ENCODE measurements around the gene EIF2D.
A peak's percentile ranks its signal among the peaks of the same experiment; 100 is the strongest.
"Not testable (repeated sequence)": the region's sequence is repeated elsewhere in the genome, so short reads cannot be mapped to it uniquely, and the experiment has no call there.

EIF2D gene

DNA sequence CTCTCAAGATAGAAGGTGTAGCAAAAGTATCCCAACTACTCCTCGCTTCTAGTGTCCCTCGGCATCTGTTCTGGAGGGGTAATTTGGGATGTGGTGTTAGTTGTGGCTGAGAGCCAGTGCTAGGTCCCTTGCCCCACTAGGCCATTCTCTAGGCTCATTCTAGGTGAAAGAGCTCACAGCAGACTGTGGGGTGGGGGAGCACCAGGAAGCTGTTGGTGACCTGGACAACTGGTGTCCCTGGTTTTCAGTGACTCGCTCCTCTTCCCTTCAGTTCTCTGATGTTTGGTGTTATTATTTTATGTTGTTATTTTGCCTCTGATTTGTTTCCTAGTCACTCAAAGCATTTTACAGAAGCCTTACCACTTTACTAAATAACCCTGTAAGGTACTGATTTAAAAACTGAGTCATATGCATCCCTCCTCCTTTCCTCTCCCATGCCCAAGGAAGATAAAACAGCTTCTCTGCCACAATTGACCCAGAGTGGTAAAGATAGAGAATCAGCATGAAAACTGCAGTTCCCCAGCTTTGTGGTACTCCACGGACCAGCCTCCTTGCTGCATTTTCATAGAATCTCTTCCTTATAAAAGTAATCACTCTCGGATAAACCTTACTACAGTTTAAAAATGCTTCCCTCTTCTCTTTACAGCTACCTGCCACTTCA, 37.1 kb upstream of the EIF2D start:
- Mint-ChIP-seq H3K4me3 (no peak overlapping the region), H3K36me3 (ENCODE audit: low read depth) (peaks cover 9% of the 10 kb centered on the region), H3K27me3 (ENCODE audit: low read depth) (no peaks in the 10 kb centered on the region), H3K4me1 (ENCODE audit: low read depth) (no peaks in the 10 kb centered on the region), H3K27ac (no peak overlapping the region), H3K9me3 (no peaks in the 10 kb centered on the region)
- DNase-seq (ENCODE audit: low spot score): no peak

- Mint-ChIP-seq H3K4me1 (ENCODE audit: low read depth) (no peaks in the 10 kb centered on the region), H3K9me3 (no peaks in the 10 kb centered on the region), H3K27ac (no peak overlapping the region), H3K36me3 (ENCODE audit: low read depth) (peaks cover 7% of the 10 kb centered on the region), H3K27me3 (ENCODE audit: low read depth) (no peaks in the 10 kb centered on the region), H3K4me3 (no peak overlapping the region)
- DNase-seq (ENCODE audit: low spot score): no peak
These were observed 35.0 kb upstream of the EIF2D start for GRCh38 chr1:206647224-206647623.

GRCh38 chr1:206646504-206646903, 34.2 kb upstream of the EIF2D start:
- H3K27me3 Mint-ChIP-seq (ENCODE audit: low read depth): no peaks in the 10 kb centered on the region
- H3K36me3 Mint-ChIP-seq (ENCODE audit: low read depth): peaks cover 5% of the 10 kb centered on the region
- no peak overlapping the region for H3K4me3 Mint-ChIP-seq
- no peak for DNase-seq (ENCODE audit: low spot score)
- H3K27ac Mint-ChIP-seq: no peak overlapping the region
- H3K9me3 Mint-ChIP-seq: no peaks in the 10 kb centered on the region
- H3K4me1 Mint-ChIP-seq (ENCODE audit: low read depth): no peaks in the 10 kb centered on the region

- no peaks in the 10 kb centered on the region for H3K27me3 Mint-ChIP-seq (ENCODE audit: low read depth)
- DNase-seq (ENCODE audit: low spot score): no peak
- H3K9me3 Mint-ChIP-seq: no peaks in the 10 kb centered on the region
- H3K27ac Mint-ChIP-seq: no peak overlapping the region
- H3K4me3 Mint-ChIP-seq: no peak overlapping the region
- H3K4me1 Mint-ChIP-seq (ENCODE audit: low read depth): no peaks in the 10 kb centered on the region
- peaks cover 6% of the 10 kb centered on the region for H3K36me3 Mint-ChIP-seq (ENCODE audit: low read depth)
These were observed 30.9 kb upstream of the EIF2D start for GRCh38 chr1:206643118-206643698.

DNA sequence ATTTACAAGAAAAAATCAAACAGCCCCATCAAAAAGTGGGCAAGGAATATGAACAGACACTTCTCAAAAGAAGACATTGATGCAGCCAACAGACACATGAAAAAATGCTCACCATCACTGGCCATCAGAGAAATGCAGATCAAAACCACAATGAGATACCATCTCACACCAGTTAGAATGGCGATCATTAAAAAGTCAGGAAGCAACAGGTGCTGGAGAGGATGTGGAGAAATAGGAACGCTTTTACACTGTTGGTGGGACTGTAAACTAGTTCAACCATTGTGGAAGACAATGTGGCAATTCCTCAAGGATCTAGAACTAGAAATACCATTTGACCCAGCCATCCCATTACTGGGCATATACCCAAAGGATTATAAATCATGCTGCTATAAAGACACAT, 29.8 kb upstream of the EIF2D start:
- H3K4me1 Mint-ChIP-seq (ENCODE audit: low read depth); H3K4me3 Mint-ChIP-seq; H3K27me3 Mint-ChIP-seq (ENCODE audit: low read depth); DNase-seq (ENCODE audit: low spot score); H3K9me3 Mint-ChIP-seq; H3K36me3 Mint-ChIP-seq (ENCODE audit: low read depth); H3K27ac Mint-ChIP-seq: not testable (repeated sequence)

DNA sequence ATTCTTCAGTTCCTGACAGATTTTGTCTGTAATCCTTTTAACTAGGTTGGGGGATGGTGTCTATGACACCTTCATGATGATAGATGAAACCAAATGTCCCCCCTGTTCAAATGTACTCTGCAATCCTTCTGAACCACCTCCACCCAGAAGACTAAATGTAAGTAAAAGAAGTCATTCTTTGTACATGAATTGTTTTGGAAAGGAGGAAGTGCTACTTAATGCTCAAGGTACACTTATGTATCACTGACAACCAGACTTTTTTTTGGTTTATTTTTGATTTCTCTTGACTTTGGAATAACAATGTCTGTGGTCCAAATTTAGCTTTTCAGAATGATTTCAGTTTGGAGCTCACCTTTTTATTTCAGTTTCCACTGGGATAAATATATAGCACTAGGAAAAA, 25.3 kb upstream of the EIF2D start:
- Mint-ChIP-seq H3K27me3 (ENCODE audit: low read depth) (peaks cover 5% of the 10 kb centered on the region), H3K9me3 (no peaks in the 10 kb centered on the region), H3K4me1 (ENCODE audit: low read depth) (peaks cover 27% of the 10 kb centered on the region), H3K27ac (no peak overlapping the region), H3K36me3 (ENCODE audit: low read depth) (peaks cover 3% of the 10 kb centered on the region), H3K4me3 (no peak overlapping the region)
- DNase-seq (ENCODE audit: low spot score): no peak

DNA sequence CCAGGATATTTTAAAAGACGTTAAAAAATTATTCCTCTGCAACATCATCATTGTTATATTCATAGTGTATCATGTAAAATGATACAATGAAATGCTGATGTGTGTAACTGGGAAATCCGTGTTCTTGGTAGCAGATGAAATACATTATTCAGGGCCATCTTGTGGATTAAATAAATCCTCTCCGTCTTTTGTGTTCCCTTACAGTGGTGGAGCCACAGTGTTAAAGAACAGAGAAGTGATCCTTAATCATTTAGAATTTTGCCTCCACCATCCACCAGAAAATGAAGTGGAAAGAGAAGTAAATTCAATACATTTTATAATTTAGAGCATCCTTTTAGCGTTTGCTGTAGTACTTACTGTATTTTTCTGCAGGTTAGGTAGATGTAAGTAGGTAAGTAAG, 24.4 kb upstream of the EIF2D start:
- H3K4me3 Mint-ChIP-seq: peak overlapping the region; percentile 84
- no peak overlapping the region for H3K27ac Mint-ChIP-seq
- peaks cover 9% of the 10 kb centered on the region for H3K27me3 Mint-ChIP-seq (ENCODE audit: low read depth)
- no peaks in the 10 kb centered on the region for H3K9me3 Mint-ChIP-seq
- peaks cover 3% of the 10 kb centered on the region for H3K36me3 Mint-ChIP-seq (ENCODE audit: low read depth)
- no peak for DNase-seq (ENCODE audit: low spot score)
- H3K4me1 Mint-ChIP-seq (ENCODE audit: low read depth): peaks cover 27% of the 10 kb centered on the region

GRCh38 chr1:206635978-206636345, 23.7 kb upstream of the EIF2D start:
- peaks cover 9% of the 10 kb centered on the region for H3K27me3 Mint-ChIP-seq (ENCODE audit: low read depth)
- H3K4me1 Mint-ChIP-seq (ENCODE audit: low read depth): peaks cover 27% of the 10 kb centered on the region
- DNase-seq (ENCODE audit: low spot score): peak; percentile 10
- H3K9me3 Mint-ChIP-seq: no peaks in the 10 kb centered on the region
- H3K4me3 Mint-ChIP-seq: peak overlapping the region; percentile 84
- peaks cover 3% of the 10 kb centered on the region for H3K36me3 Mint-ChIP-seq (ENCODE audit: low read depth)
- H3K27ac Mint-ChIP-seq: no peak overlapping the region

DNA sequence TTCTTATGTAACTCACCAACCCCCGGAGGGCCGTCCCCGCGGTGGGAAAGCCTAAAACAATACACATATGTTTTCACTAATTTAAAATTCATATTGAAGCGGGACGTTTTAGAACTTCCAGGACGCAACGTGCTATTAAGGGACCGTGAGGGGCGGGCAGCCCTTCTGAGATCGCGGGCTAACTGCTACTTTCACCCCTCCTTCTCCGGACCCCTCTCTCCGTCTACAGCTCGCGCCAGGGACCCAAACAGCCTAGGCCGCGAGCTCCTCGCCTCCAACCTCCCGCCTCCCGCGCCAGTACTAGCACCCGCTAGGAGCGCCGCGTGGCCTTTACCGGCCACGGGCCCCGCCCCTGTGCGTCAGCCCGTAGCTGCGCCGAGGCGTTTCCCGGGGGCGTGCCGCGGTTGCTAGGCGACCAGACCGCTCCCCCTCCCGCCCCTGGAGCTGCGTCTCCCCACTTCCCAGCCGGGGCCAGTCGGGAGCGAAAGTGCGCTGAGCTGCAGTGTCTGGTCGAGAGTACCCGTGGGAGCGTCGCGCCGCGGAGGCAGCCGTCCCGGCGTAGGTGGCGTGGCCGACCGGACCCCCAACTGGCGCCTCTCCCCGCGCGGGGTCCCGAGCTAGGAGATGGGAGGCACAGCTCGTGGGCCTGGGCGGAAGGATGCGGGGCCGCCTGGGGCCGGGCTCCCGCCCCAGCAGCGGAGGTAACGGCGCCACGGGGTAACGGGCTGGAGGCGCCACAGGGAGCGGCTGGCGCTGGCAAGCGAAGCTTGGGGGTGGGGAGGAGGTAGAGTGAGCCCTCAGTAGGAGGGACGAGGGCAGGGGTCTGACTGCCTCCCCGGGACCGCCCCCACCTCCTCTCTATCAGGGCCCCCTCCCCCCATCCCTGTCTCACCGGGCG, 23.1 kb upstream of the EIF2D start, which contains the start of gene DYRK3:
Gene DYRK3, plus strand, starts transcription at position 457 of the 898 bp plus-strand sequence. Its CDS starts 168 bp downstream, at position 625.
- Mint-ChIP-seq H3K36me3 (ENCODE audit: low read depth) (peaks cover 3% of the 10 kb centered on the region), H3K4me3 (peak within 1 kb of the TSS; percentile 84), H3K4me1 (ENCODE audit: low read depth) (peaks cover 27% of the 10 kb centered on the region), H3K27me3 (ENCODE audit: low read depth) (peaks cover 12% of the 10 kb centered on the region), H3K27ac (peak within 1 kb of the TSS; percentile 87), H3K9me3 (no peaks in the 10 kb centered on the region)
- peak; percentile 95 for DNase-seq (ENCODE audit: low spot score)

DNA sequence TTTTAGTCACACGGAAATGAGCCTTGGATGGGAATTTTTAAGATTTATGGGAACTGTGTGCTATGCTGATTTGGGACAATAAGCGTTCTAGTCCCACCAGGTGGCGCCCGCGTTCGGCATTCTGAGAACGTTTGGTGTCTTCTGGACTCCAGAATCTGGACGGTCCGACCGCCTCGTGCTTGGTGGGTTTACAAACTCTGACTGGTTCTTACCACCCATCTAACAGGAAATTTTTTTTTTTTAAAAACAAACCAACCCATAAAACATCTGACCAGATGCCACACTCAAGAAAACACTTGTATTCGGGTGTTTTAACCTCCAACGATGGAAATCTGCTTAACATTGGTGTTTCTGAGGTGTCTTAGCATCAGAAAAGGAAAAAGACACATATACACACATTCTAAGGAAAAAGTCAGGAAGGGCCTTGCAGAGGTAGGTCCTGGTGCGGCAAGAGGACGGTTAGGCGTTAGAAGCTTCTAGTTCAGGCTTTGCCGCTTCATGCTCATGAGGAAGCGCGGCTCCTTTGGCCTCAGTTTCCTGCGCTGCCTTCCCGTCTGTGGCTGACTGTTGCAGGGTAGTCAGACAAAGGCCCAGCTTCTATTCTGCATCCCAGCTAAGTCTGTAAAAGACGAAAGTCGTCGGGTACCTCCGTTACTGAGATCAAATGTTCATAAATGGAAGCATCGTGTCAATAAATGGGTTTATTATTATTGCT, 22.3 kb upstream of the EIF2D start:
- Mint-ChIP-seq H3K9me3 (no peaks in the 10 kb centered on the region), H3K27ac (peak overlapping the region; percentile 87), H3K36me3 (ENCODE audit: low read depth) (peaks cover 1% of the 10 kb centered on the region), H3K4me1 (ENCODE audit: low read depth) (peaks cover 27% of the 10 kb centered on the region), H3K4me3 (peak overlapping the region; percentile 84), H3K27me3 (ENCODE audit: low read depth) (peaks cover 12% of the 10 kb centered on the region)
- peak; percentile 74 for DNase-seq (ENCODE audit: low spot score)

DNA sequence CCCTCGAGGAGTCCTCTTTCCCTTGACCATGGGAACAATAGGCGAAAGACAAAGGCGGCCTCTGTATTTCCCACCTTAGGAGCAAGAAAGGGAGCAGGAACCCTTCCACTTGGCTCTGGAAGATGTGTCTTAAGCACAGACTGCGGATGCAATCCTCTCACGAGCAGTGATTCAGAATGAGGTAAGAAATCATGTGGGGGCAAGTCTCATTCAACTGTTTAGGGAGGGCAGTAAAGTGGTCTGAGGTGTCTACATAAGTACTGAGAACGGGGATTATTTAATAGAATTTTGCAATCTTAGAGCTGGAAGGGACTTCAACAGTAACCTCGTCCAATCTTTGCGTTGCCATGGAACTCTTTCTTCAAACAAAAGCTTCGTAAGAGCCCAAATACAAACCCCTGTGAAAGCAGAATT, 21.4 kb upstream of the EIF2D start:
- no peaks in the 10 kb centered on the region for H3K9me3 Mint-ChIP-seq
- peaks cover 27% of the 10 kb centered on the region for H3K4me1 Mint-ChIP-seq (ENCODE audit: low read depth)
- no peaks in the 10 kb centered on the region for H3K36me3 Mint-ChIP-seq (ENCODE audit: low read depth)
- no peak overlapping the region for H3K27ac Mint-ChIP-seq
- peaks cover 13% of the 10 kb centered on the region for H3K27me3 Mint-ChIP-seq (ENCODE audit: low read depth)
- DNase-seq (ENCODE audit: low spot score): no peak
- H3K4me3 Mint-ChIP-seq: no peak overlapping the region

DNA sequence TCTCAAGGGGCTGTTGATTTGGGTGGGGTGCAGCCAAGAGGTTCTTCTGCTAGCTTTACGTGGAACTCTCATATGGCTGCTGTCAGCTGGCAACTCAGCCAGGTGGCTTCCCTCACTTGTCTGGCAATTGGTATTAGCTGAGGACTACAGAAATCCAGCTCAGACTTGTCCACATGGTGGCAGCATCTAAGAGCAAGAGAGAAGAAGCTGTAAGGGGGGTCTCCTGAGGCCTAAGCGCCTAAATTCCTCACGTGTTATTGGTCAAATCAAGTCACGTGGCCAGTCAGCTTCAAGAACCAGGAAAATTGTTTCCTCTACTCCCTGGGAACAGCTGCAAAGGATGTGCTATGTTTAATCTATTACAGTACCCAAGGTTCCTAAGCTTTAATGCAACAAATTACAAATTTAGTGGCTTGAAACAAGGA, 18.8 kb upstream of the EIF2D start:
- Mint-ChIP-seq H3K4me1 (ENCODE audit: low read depth) (peaks cover 15% of the 10 kb centered on the region), H3K4me3 (no peak overlapping the region), H3K36me3 (ENCODE audit: low read depth) (no peaks in the 10 kb centered on the region), H3K27ac (no peak overlapping the region), H3K9me3 (no peaks in the 10 kb centered on the region), H3K27me3 (ENCODE audit: low read depth) (peaks cover 21% of the 10 kb centered on the region)
- DNase-seq (ENCODE audit: low spot score): no peak

DNA sequence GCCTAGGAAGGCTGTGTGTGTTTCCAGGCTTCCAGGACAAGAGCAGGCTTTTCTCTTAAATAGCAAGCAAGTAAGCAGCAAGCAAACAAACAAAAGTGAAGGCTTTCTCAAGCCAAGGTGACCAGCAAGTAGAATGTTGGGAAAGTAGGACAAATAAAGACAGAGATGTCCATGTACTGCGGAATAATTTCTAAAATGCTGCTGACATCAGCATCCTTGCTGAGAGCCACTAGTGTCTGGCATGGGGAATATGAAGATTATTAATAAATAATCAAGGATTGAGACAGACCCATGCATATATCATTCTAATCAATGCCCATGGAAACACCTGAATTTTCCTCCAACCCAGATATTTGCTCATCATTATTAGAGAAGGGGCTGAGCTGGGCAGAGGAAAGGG, 16.7 kb upstream of the EIF2D start:
- DNase-seq (ENCODE audit: low spot score): no peak
- Mint-ChIP-seq H3K36me3 (ENCODE audit: low read depth) (no peaks in the 10 kb centered on the region), H3K9me3 (no peaks in the 10 kb centered on the region), H3K4me1 (ENCODE audit: low read depth) (peaks cover 2% of the 10 kb centered on the region), H3K27ac (no peak overlapping the region), H3K27me3 (ENCODE audit: low read depth) (peaks cover 23% of the 10 kb centered on the region), H3K4me3 (no peak overlapping the region)

GRCh38 chr1:206626396-206626795, 14.1 kb upstream of the EIF2D start:
- not testable (repeated sequence) for DNase-seq (ENCODE audit: low spot score); H3K4me3 Mint-ChIP-seq
- peaks cover 18% of the 10 kb centered on the region for H3K27me3 Mint-ChIP-seq (ENCODE audit: low read depth)

More at GRCh38 chr1:206626396-206626795, 14.1 kb upstream of the EIF2D start:
- H3K27ac Mint-ChIP-seq; H3K4me1 Mint-ChIP-seq (ENCODE audit: low read depth); H3K9me3 Mint-ChIP-seq; H3K36me3 Mint-ChIP-seq (ENCODE audit: low read depth): not testable (repeated sequence)

Data from T-helper 2 cell treated with Interferon-gamma antibody and Interleukin-4, amounts not matched to agents 5 μg/mL and 100 μg/mL, for 36 hours (primary cell).